CD4-positive, alpha-beta T cell treated with Interleukin-21 for 1 hour (primary cell): Measurements from ENCODE around the gene EMID1.
A peak's percentile ranks its signal among the peaks of the same experiment; 100 is the strongest.
"Not testable (repeated sequence)": the region's sequence is repeated elsewhere in the genome, so short reads cannot be mapped to it uniquely, and the experiment has no call there.

Experiments
- DNase-seq: peaks from one replicate; pipeline ENCODE4 v3.0.0-alpha.2; 2020

The EMID1 gene

DNA sequence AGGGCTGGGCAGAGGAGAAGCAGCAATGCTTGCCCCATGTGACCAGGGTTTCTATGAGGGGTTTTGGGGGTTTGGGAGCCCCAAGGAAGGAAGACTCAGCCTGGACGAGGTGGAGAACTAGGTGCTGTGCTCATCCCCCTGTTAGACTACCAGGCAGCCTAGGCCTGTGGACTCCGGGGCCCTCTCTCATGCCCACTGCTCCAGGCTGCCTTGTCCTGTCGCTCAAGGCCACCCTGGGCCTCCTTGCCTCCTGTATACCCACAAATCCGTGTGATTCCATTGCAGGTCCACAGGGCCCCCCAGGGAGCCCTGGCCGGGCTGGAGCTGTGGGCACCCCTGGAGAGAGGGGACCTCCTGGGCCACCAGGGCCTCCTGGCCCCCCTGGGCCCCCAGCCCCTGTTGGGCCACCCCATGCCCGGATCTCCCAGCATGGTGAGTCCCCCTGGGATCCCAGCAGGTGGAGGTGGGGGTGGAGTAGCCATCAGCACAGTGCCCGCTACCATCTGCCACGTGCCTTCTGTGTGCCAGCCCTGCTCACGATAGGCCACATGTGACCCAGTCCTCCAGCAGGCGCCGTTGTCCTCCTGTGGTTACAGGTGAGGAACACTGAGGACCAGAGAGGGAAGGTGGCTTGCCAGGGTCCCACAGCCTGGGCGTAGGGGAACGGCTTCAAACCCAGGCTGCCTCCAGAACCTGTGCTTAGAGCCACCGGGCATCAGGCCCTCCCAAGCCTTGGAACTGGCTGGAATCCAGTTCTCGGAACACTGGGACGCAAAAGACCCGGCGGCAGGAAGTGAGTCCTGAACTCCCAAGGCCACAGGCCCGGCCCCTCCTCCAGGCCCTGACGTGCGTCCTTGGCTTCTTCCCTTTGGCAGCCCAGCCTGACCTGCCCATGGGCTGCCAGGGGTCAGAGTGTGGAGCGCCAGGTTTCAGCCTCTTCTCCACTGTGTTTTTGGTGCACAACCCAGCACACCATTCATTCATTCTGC is 26.6 kb downstream of the EMID1 start:
- DNase-seq: no peak

- no peak for DNase-seq
Measured at GRCh38 chr22:29233277-29233877, 27.7 kb downstream of the EMID1 start.

DNA sequence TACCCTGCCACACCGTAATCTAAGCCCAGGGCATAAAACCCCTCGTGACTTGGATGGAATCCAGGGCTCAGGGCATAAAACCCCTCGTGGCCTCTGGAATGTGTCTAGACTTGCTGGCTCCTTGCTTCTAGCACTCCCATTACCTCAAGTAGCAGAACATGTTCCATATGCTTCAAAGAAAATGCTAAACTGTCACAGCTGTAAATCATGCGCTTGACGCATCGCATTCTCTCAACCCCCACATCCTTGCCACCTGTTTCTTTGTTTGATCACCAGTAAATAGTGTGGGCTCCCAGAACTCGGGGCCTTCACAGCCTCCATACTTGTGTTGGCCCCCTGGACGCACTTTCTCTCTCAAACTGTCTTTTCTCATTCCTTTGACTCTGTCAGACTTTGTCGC is 34.8 kb downstream of the EMID1 start:
- DNase-seq: not testable (repeated sequence)

GRCh38 chr22:29243874-29244446 is 38.3 kb downstream of the EMID1 start:
- no peak for DNase-seq

DNA sequence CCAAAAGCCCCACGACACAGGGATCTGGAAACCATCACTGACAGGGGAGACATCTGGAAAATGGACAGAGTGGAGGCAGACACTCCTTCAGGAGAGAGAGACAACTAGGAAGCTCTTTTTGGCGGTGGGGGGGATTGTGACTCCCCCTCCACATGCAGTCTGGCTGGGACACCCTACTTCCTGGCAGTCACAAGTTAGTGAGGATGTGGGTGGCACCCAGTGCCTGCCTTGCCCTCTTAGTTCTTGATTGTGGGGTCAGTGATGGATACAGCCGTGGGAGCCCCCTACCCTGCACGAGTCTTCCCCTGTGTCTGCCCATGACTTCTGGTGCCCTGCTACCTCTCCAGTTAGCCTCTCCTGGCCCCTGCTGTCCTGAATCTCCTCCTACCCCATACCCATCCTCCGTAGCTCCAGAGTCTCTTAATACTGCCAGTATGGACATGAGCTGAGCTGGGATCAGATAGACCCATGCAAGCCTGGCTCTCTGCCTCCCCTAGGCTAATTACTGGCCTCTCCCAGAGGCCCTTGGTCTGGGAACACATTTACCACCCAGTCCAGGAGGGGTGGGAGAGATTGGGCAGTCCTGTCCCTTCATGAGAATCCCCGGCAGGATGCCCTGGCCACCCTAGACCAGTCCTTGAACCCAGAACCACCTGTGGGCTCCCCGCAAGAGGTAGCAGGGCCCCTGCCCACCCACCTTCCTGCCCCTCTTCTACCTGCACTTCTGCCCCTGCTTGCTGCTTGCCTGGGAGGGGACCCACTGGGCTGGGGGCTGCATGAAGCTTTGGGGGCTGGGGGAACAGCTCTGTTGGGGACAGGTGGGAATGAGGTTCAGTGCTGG is 39.3 kb downstream of the EMID1 start:
- no peak for DNase-seq

GRCh38 chr22:29245626-29246385 is 40.1 kb downstream of the EMID1 start:
- peak; percentile 66 for DNase-seq

GRCh38 chr22:29247891-29248290 is 42.2 kb downstream of the EMID1 start:
- not testable (repeated sequence) for DNase-seq

GRCh38 chr22:29251265-29251664 is 45.6 kb downstream of the EMID1 start:
- DNase-seq: no peak

DNA sequence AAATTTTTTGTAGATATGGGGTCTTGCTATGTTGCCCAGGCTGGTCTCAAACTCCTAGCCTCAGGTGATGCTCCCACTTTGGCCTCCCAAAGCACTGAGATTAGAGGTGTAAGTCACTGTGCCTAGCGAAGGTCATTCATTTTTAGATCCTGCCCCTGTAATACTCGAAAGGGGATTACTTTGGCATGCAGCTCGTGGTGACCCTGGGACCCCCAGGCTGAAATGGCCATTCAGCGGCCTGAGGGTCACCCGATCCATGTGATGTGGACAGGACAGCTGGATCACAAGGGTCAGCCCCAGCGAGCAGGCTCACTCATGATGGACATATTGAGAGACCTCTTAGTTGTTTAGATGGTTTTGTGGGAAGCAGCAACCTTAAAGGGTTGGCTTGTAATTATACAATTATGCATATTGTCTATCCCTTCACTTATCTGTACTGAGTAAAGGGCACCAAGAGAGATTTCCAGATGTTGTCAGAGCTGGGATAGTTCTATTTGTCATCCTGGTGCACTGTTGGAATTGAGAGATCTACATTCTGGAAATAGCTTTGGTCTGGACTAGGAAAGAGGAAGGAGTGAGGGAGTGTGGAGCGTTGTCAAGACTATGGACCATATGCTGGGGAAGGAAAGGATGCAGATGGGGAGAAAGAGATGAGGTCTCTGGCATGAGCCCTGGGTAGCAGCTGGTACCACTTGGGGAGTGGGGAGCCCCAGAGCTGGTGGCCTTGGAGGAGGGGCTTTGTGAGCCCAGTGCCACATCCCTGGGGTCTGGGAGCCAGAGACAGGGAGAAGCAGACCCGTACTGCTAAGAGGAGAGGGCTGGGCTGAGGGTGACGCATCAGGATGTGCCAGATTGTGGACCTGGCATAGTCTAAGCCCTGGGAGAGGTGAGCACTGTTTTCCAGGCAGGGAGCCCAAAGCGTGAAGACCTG is 46.5 kb downstream of the EMID1 start:
- no peak for DNase-seq

GRCh38 chr22:29253561-29254285 is 48.0 kb downstream of the EMID1 start:
- no peak for DNase-seq

DNA sequence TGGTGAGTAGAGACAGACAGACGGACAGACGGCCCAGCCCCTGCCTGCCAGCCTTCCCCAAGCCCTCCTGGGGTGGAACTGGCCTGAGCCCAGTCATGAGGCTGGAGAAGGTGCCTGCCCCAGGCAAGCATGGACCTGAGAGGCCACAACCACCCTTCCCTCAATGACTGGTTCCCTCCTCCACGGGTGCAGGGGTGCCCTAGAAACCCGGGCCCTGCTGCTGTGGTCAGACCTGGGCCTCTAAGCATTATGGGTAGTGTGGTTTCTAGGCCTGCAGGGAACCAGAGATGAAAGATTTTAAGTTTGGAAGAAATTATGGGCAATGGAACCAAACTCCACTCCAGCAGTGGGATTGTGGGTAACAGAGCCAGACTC is 48.6 kb downstream of the EMID1 start:
- DNase-seq: no peak

- no peak for DNase-seq
Measured at GRCh38 chr22:29255064-29255621, 49.4 kb downstream of the EMID1 start.

- no peak for DNase-seq
Measured at GRCh38 chr22:29256606-29257325, 51.1 kb downstream of the EMID1 start.

- no peak for DNase-seq
Measured at GRCh38 chr22:29257751-29258181, 52.1 kb downstream of the EMID1 start.

DNA sequence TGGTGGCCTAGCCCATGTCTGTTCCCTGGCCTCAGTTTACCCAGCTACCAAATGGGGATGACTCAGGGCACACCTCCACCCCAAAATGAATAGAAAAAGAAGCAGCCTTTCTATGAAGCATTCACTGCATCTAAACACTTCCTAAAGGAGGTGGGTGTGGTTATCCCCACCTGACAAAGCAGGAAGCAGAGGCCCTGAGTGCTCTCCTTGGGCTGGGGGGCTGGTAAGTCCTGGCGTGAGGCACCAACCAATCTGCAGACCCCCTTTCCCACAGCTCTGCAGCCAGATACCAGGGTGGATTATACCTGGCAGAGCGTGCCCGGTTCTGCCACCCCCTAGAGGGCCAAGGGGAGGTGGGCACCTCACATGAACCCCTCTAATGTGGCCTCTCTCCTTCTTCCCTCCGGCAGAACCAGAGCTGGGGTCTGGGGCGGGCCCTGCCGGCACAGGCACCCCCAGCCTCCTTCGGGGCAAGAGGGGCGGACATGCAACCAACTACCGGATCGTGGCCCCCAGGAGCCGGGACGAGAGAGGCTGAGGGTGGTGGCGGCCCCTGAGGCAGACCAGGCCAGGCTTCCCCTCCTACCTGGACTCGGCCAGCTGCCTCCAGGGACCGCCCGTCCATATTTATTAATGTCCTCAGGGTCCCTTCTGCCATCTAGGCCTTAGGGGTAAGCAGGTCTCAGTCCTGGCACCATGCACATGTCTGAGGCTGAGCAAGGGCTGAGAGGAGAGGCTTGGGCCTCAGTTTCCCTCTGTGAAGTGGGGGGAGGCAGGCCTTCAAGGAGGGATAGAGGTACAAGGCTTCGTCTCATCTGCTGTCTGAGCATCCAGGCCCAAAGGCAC is 52.9 kb downstream of the EMID1 start:
- no peak for DNase-seq

- no peak for DNase-seq
Measured at GRCh38 chr22:29259253-29259899, 53.7 kb downstream of the EMID1 start.

DNA sequence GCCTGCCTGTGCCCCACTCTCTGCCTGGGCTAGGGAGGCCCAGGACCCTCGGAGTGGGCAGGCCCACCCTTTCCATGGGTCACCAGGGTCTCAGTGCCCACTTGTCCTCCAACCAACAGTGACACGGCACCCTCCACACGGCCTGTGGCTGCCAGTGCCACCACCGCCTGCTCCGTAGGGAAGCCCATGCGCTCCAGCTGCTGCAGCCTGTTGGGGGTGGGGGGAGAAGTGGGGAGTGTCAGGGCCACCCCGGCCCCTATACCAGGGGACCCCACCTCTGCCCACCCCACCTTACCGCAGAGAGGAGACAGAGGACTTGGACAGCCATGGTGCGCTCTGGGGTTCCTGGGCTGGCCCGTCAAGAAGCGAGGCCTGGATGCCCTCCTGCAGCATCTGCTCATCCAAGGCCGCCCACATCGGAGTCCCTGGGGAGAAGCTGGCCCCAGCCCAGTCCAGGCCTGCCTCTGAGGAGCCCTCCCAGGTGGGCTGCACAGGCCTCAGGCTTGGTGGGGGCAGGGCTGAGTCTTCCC is 54.4 kb downstream of the EMID1 start:
- no peak for DNase-seq
